Measurements from ENCODE around the gene DIS3L. TPM values are rescaled to one million over a fixed set of nuclear protein-coding genes. Genes with fewer than 3 reads are reported as not detected.

DIS3L gene
- total and polyA plus RNA-seq, 2 of the 13 experiments (the other 11 are each of a cell fraction or from before 2014, with no cell fraction given) = 21.0 to 50.5 TPM

DNA sequence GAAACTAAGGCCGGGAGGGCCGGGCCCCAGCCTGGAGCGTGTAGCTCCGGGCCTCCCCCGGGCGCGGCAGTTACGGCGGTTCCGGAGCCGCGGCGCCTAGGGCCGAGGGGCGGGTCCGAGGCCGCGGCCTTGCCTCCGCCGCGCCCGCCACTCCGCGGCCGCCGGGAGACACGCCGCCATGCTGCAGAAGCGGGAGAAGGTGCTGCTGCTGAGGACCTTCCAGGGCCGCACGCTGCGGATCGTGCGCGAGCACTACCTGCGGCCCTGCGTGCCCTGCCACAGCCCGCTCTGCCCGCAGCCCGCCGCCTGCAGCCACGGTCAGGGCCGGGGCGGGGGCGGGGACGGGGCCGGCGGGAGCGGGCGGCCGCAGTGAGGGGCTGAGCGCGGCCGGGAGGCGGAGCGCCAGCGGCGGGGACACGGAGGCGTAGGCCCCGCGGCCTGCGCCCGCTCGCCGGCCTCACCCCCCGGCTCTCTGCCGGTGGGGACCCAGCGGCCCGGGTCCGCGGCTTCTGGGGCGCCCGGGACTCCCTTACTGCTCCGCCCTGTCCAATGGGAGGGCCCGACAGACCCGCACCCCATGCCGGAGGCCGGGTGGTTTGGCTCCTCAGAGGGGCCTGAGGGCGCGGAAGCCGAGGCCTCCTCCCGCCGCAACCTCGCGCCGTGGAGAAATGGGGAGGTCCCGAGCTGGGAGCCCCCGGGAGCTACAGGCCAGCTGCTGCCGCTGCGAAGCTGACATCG is at the start of gene DIS3L (continued):
- TF ChIP-seq ZNF879 (CRISPR knock-in tag; IDR thresholded peaks at IDR 0.05) (no peak; the same call in 1 of the 2 replicates), FOXO1 (CRISPR knock-in tag; IDR thresholded peaks at IDR 0.05) (no peak; the same call in 1 of the 2 replicates), SRY (CRISPR knock-in tag; IDR thresholded peaks at IDR 0.05) (no peak), PTBP1 (IDR thresholded peaks at IDR 0.05; ENCODE audit: low read depth, low read length, poor library complexity, severe bottlenecking) (no peak), ZNF3 (CRISPR knock-in tag; IDR thresholded peaks at IDR 0.05) (no peak), ZNF747 (CRISPR knock-in tag; IDR thresholded peaks at IDR 0.05; ENCODE audit: borderline replicate concordance) (no peak), FOXK1 (CRISPR knock-in tag; IDR thresholded peaks at IDR 0.05; ENCODE audit: borderline replicate concordance, low read depth) (peak; percentile 17; the same call in 1 of the 2 replicates), ZBTB20 (CRISPR knock-in tag; IDR thresholded peaks at IDR 0.05; ENCODE audit: borderline replicate concordance, low read depth) (no peak), ZNF34 (CRISPR knock-in tag; IDR thresholded peaks at IDR 0.05; ENCODE audit: borderline replicate concordance) (no peak), ZNF644 (CRISPR knock-in tag; IDR thresholded peaks at IDR 0.05; ENCODE audit: low read depth) (no peak), GTF3A (CRISPR knock-in tag; conservative IDR thresholded peaks at IDR 0.05) (no peak), SIN3A (IDR thresholded peaks at IDR 0.05; ENCODE audit: borderline replicate concordance, low read depth, low read length) (peak; percentile 22; the same call in 1 of the 2 replicates), ZFP36L1 (CRISPR knock-in tag; IDR thresholded peaks at IDR 0.05) (no peak)
- TF ChIP-seq, protein P1, sequence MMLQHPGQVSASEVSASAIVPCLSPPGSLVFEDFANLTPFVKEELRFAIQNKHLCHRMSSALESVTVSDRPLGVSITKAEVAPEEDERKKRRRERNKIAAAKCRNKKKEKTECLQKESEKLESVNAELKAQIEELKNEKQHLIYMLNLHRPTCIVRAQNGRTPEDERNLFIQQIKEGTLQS (CRISPR knock-in tag; IDR thresholded peaks at IDR 0.05) = no peak
- TF ChIP-seq, protein P2, sequence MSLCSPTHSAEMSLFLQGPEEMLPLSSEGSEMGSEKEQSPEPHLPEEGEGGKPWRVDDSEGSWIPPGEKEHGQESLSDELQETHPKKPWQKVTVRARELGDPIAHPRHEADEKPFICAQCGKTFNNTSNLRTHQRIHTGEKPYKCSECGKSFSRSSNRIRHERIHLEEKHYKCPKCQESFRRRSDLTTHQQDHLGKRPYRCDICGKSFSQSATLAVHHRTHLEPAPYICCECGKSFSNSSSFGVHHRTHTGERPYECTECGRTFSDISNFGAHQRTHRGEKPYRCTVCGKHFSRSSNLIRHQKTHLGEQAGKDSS (CRISPR knock-in tag; IDR thresholded peaks at IDR 0.05; ENCODE audit: borderline replicate concordance, low read depth) = peak; percentile 42; the same call in 1 of the 2 replicates
- TF ChIP-seq, protein P3, sequence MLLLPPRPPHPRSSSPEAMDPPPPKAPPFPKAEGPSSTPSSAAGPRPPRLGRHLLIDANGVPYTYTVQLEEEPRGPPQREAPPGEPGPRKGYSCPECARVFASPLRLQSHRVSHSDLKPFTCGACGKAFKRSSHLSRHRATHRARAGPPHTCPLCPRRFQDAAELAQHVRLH (CRISPR knock-in tag; IDR thresholded peaks at IDR 0.05; ENCODE audit: borderline replicate concordance, low read depth) = no peak
- TF ChIP-seq, protein P4, sequence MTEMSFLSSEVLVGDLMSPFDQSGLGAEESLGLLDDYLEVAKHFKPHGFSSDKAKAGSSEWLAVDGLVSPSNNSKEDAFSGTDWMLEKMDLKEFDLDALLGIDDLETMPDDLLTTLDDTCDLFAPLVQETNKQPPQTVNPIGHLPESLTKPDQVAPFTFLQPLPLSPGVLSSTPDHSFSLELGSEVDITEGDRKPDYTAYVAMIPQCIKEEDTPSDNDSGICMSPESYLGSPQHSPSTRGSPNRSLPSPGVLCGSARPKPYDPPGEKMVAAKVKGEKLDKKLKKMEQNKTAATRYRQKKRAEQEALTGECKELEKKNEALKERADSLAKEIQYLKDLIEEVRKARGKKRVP (CRISPR knock-in tag; IDR thresholded peaks at IDR 0.05) = no peak
- TF ChIP-seq, protein P5, sequence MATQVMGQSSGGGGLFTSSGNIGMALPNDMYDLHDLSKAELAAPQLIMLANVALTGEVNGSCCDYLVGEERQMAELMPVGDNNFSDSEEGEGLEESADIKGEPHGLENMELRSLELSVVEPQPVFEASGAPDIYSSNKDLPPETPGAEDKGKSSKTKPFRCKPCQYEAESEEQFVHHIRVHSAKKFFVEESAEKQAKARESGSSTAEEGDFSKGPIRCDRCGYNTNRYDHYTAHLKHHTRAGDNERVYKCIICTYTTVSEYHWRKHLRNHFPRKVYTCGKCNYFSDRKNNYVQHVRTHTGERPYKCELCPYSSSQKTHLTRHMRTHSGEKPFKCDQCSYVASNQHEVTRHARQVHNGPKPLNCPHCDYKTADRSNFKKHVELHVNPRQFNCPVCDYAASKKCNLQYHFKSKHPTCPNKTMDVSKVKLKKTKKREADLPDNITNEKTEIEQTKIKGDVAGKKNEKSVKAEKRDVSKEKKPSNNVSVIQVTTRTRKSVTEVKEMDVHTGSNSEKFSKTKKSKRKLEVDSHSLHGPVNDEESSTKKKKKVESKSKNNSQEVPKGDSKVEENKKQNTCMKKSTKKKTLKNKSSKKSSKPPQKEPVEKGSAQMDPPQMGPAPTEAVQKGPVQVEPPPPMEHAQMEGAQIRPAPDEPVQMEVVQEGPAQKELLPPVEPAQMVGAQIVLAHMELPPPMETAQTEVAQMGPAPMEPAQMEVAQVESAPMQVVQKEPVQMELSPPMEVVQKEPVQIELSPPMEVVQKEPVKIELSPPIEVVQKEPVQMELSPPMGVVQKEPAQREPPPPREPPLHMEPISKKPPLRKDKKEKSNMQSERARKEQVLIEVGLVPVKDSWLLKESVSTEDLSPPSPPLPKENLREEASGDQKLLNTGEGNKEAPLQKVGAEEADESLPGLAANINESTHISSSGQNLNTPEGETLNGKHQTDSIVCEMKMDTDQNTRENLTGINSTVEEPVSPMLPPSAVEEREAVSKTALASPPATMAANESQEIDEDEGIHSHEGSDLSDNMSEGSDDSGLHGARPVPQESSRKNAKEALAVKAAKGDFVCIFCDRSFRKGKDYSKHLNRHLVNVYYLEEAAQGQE (IDR thresholded peaks at IDR 0.05; ENCODE audit: borderline replicate concordance in 1 of 2, low read depth in 1 of 2, low read length in 2 of 2) = no peak
- TF ChIP-seq, protein P6, sequence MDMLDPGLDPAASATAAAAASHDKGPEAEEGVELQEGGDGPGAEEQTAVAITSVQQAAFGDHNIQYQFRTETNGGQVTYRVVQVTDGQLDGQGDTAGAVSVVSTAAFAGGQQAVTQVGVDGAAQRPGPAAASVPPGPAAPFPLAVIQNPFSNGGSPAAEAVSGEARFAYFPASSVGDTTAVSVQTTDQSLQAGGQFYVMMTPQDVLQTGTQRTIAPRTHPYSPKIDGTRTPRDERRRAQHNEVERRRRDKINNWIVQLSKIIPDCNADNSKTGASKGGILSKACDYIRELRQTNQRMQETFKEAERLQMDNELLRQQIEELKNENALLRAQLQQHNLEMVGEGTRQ (IDR thresholded peaks at IDR 0.05; ENCODE audit: low read depth, low read length) = no peak
- TF ChIP-seq, protein P6 (CRISPR knock-in tag; IDR thresholded peaks at IDR 0.05; ENCODE audit: borderline replicate concordance) = no peak

All from HepG2 (cell line).